Right atrium auricular region (tissue), 2 donors: ENCODE measurements around the gene OR1I1. TPM values are rescaled to one million over a fixed set of nuclear protein-coding genes. Genes with fewer than 3 reads are reported as not detected.

Source experiments
- DNase-seq: peaks from one replicate; pipeline ENCODE4 v3.0.0-alpha.2; 2019; ENCODE audit warnings: low spot score
- H3K27ac ChIP-seq, 2 donors: fragments of 200-600 bp; sonication (generic); 1 replicate in 1 of 2; 2 replicates in 1 of 2; pipeline ENCODE4 v1.5.1; 2016 to 2019
- H3K27me3 ChIP-seq, 2 donors: fragments of 200-600 bp; sonication (generic); one replicate each; pipeline versions ENCODE4 v1.5.1 to v1.6.0; 2017 to 2019
- H3K36me3 ChIP-seq: fragments of 200-600 bp; sonication (generic); one replicate; pipeline ENCODE4 v1.5.1; 2016
- H3K4me1 ChIP-seq, 2 donors: fragments of 200-600 bp; sonication (generic); one replicate each; pipeline versions ENCODE4 v1.5.1 to v1.6.0; 2017 to 2019
- H3K4me3 ChIP-seq, 2 donors: fragments of 200-600 bp; sonication (generic); 1 replicate in 1 of 2; 2 replicates in 1 of 2; pipeline ENCODE4 v1.5.1; 2017 to 2019; ENCODE audit warnings: mild to moderate bottlenecking in 1 of 2, moderate library complexity in 1 of 2
- H3K9me3 ChIP-seq, 2 donors: fragments of 200-600 bp; sonication (generic); one replicate each; pipeline ENCODE4 v1.5.1; 2019
- CTCF ChIP-seq, 2 donors: fragments of 200-600 bp; sonication (generic); IDR thresholded peaks; one replicate each; pipeline ENCODE4 v1.5.1; 2019; ENCODE audit warnings: antibody characterized with exemption in 2 of 2
- total RNA-seq, 2 donors: library from RNA; depleted of rRNA; stranded (reverse); fragments of >200 nt; gene quantifications; one replicate each; pipeline ENCODE4 v1.1.0, GENCODE V29; 2016

Gene OR1I1
- total RNA-seq: not detected

GRCh38 chr19:15081911-15082310 is at the start of gene OR1I1:
TSS of gene OR1I1 (plus strand) at chr19:15082211. CDS start at chr19:15087066, 4,855 bp downstream.
- no peaks in the 10 kb centered on the region for H3K36me3 ChIP-seq
- H3K4me1 ChIP-seq: no peaks in the 10 kb centered on the region
- no peaks in the 10 kb centered on the region for H3K9me3 ChIP-seq
- H3K27me3 ChIP-seq: peaks cover 0 to 3% of the 10 kb centered on the region in 2 donors
- H3K4me3 ChIP-seq: no peak within 1 kb of the TSS
- TF ChIP-seq CTCF (IDR thresholded peaks at IDR 0.05): no peak
- DNase-seq: no peak
- H3K27ac ChIP-seq: no peak within 1 kb of the TSS

GRCh38 chr19:15035795-15036311 is 46.2 kb upstream of the OR1I1 start:
- DNase-seq: no peak
- Histone ChIP-seq H3K27me3 (no peaks in the 10 kb centered on the region), H3K4me3 (no peak overlapping the region), H3K36me3 (no peaks in the 10 kb centered on the region), H3K9me3 (no peaks in the 10 kb centered on the region), H3K27ac (no peak overlapping the region), H3K4me1 (no peaks in the 10 kb centered on the region)
- TF ChIP-seq CTCF (IDR thresholded peaks at IDR 0.05): no peak

GRCh38 chr19:15037586-15037985 is 44.4 kb upstream of the OR1I1 start:
- H3K4me1 ChIP-seq: no peaks in the 10 kb centered on the region
- no peaks in the 10 kb centered on the region for H3K27me3 ChIP-seq
- TF ChIP-seq CTCF (IDR thresholded peaks at IDR 0.05): no peak
- no peak overlapping the region for H3K27ac ChIP-seq
- H3K36me3 ChIP-seq: no peaks in the 10 kb centered on the region
- no peaks in the 10 kb centered on the region for H3K9me3 ChIP-seq
- H3K4me3 ChIP-seq: no peak overlapping the region
- DNase-seq: no peak

GRCh38 chr19:15038294-15038693 is 43.7 kb upstream of the OR1I1 start:
- no peak for DNase-seq
- Histone ChIP-seq H3K36me3 (no peaks in the 10 kb centered on the region), H3K27me3 (no peaks in the 10 kb centered on the region), H3K4me1 (no peaks in the 10 kb centered on the region), H3K4me3 (no peak overlapping the region), H3K27ac (no peak overlapping the region), H3K9me3 (no peaks in the 10 kb centered on the region)
- TF ChIP-seq CTCF (IDR thresholded peaks at IDR 0.05): no peak

GRCh38 chr19:15042003-15042402 is 40.0 kb upstream of the OR1I1 start:
- TF ChIP-seq CTCF (IDR thresholded peaks at IDR 0.05): no peak
- Histone ChIP-seq H3K4me1 (no peaks in the 10 kb centered on the region), H3K36me3 (no peaks in the 10 kb centered on the region), H3K27ac (no peak overlapping the region), H3K4me3 (no peak overlapping the region), H3K9me3 (no peaks in the 10 kb centered on the region), H3K27me3 (no peaks in the 10 kb centered on the region)
- no peak for DNase-seq

- no peaks in the 10 kb centered on the region for H3K4me1 ChIP-seq
- H3K9me3 ChIP-seq: no peaks in the 10 kb centered on the region
- H3K27me3 ChIP-seq: no peaks in the 10 kb centered on the region
- no peak for TF ChIP-seq CTCF (IDR thresholded peaks at IDR 0.05)
- DNase-seq: no peak
- H3K27ac ChIP-seq: no peak overlapping the region
- no peaks in the 10 kb centered on the region for H3K36me3 ChIP-seq
- no peak overlapping the region for H3K4me3 ChIP-seq
Measured at GRCh38 chr19:15042826-15043225, 39.2 kb upstream of the OR1I1 start.
